ENCODE results near the gene CLHC1.

Gene CLHC1

GRCh38 chr2:55137024-55137958 is 94.8 kb downstream of the CLHC1 start:
- Histone ChIP-seq H3K4me3 (ENCODE audit: low read depth, low read length) (no peak overlapping the region), H2AFZ (no peak overlapping the region), H3K4me2 (ENCODE audit: low read length) (no peak overlapping the region), H3K4me1 (no peaks in the 10 kb centered on the region), H3K9me3 (ENCODE audit: control insufficient read depth, low read length) (no peaks in the 10 kb centered on the region), H3K79me2 (no peaks in the 10 kb centered on the region), H3K36me3 (ENCODE audit: control insufficient read depth, insufficient read depth, low read length) (no peaks in the 10 kb centered on the region), H3K27me3 (ENCODE audit: control insufficient read depth, insufficient read depth, low read length) (no peaks in the 10 kb centered on the region), H3K27ac (no peak overlapping the region), H3K9ac (no peak overlapping the region)
- TF ChIP-seq, protein P1, sequence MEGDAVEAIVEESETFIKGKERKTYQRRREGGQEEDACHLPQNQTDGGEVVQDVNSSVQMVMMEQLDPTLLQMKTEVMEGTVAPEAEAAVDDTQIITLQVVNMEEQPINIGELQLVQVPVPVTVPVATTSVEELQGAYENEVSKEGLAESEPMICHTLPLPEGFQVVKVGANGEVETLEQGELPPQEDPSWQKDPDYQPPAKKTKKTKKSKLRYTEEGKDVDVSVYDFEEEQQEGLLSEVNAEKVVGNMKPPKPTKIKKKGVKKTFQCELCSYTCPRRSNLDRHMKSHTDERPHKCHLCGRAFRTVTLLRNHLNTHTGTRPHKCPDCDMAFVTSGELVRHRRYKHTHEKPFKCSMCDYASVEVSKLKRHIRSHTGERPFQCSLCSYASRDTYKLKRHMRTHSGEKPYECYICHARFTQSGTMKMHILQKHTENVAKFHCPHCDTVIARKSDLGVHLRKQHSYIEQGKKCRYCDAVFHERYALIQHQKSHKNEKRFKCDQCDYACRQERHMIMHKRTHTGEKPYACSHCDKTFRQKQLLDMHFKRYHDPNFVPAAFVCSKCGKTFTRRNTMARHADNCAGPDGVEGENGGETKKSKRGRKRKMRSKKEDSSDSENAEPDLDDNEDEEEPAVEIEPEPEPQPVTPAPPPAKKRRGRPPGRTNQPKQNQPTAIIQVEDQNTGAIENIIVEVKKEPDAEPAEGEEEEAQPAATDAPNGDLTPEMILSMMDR (IDR thresholded peaks at IDR 0.05): no peak

- Histone ChIP-seq H3K9me3 (ENCODE audit: control insufficient read depth, low read length) (no peaks in the 10 kb centered on the region), H3K27me3 (ENCODE audit: control insufficient read depth, insufficient read depth, low read length) (no peaks in the 10 kb centered on the region), H3K36me3 (ENCODE audit: control insufficient read depth, insufficient read depth, low read length) (no peaks in the 10 kb centered on the region), H3K4me3 (ENCODE audit: low read depth, low read length) (no peak overlapping the region), H3K27ac (no peak overlapping the region), H3K9ac (no peak overlapping the region), H3K79me2 (no peaks in the 10 kb centered on the region), H3K4me1 (no peaks in the 10 kb centered on the region), H2AFZ (no peak overlapping the region), H3K4me2 (ENCODE audit: low read length) (no peak overlapping the region)
- TF ChIP-seq, protein P1 (IDR thresholded peaks at IDR 0.05): no peak
Measured at GRCh38 chr2:55136138-55136541, 96.0 kb downstream of the CLHC1 start.

DNA sequence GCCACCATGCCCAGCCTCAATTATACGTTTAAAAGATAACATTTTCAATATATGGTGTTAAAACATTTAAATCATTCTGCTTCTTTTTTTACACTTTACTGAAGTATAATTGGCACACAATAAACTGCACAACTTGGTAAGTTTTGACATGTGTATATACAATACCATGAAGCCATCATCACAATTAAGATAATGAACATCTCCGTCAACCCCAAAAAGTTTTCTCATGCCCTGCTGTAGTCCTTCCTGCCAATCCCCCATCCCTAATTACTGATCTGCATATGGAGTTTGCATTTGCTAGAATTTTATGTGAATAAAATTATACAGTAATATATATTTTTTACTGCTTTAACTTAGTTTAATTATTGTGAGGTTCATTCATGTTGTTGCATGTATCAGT is 96.6 kb downstream of the CLHC1 start:
- TF ChIP-seq, protein P1 (IDR thresholded peaks at IDR 0.05): no peak
- no peaks in the 10 kb centered on the region for H3K27me3 ChIP-seq (ENCODE audit: control insufficient read depth, insufficient read depth, low read length)
- no peaks in the 10 kb centered on the region for H3K4me1 ChIP-seq
- no peak overlapping the region for H3K9ac ChIP-seq
- H3K27ac ChIP-seq: no peak overlapping the region
- no peak overlapping the region for H3K4me3 ChIP-seq (ENCODE audit: low read depth, low read length)
- no peak overlapping the region for H2AFZ ChIP-seq
- H3K4me2 ChIP-seq (ENCODE audit: low read length): no peak overlapping the region
- H3K36me3 ChIP-seq (ENCODE audit: control insufficient read depth, insufficient read depth, low read length): no peaks in the 10 kb centered on the region
- H3K79me2 ChIP-seq: no peaks in the 10 kb centered on the region
- no peaks in the 10 kb centered on the region for H3K9me3 ChIP-seq (ENCODE audit: control insufficient read depth, low read length)

GRCh38 chr2:55134316-55134706 is 97.8 kb downstream of the CLHC1 start:
- H2AFZ ChIP-seq: no peak overlapping the region
- no peaks in the 10 kb centered on the region for H3K79me2 ChIP-seq
- H3K4me1 ChIP-seq: no peaks in the 10 kb centered on the region
- TF ChIP-seq, protein P1 (IDR thresholded peaks at IDR 0.05): no peak
- no peaks in the 10 kb centered on the region for H3K36me3 ChIP-seq (ENCODE audit: control insufficient read depth, insufficient read depth, low read length)
- peak overlapping the region; percentile 29 for H3K27ac ChIP-seq
- H3K9me3 ChIP-seq (ENCODE audit: control insufficient read depth, low read length): no peaks in the 10 kb centered on the region
- no peaks in the 10 kb centered on the region for H3K27me3 ChIP-seq (ENCODE audit: control insufficient read depth, insufficient read depth, low read length)
- no peak overlapping the region for H3K4me2 ChIP-seq (ENCODE audit: low read length)
- no peak overlapping the region for H3K9ac ChIP-seq
- H3K4me3 ChIP-seq (ENCODE audit: low read depth, low read length): no peak overlapping the region

Data from parathyroid adenoma (tissue), 2 donors.